ENCODE data around the gene MBD4.

GRCh38 chr3:129383292-129383860, 56.4 kb downstream of the MBD4 start:
- TF ChIP-seq CTCF (IDR thresholded peaks at IDR 0.05) (peak; percentile 34 to 78 (median 66)), POLR2A (IDR thresholded peaks at IDR 0.05) (no peak)

Measured in thyroid gland (tissue), 4 donors.